ENCODE data around the gene ZFAND2A.

Gene ZFAND2A

DNA sequence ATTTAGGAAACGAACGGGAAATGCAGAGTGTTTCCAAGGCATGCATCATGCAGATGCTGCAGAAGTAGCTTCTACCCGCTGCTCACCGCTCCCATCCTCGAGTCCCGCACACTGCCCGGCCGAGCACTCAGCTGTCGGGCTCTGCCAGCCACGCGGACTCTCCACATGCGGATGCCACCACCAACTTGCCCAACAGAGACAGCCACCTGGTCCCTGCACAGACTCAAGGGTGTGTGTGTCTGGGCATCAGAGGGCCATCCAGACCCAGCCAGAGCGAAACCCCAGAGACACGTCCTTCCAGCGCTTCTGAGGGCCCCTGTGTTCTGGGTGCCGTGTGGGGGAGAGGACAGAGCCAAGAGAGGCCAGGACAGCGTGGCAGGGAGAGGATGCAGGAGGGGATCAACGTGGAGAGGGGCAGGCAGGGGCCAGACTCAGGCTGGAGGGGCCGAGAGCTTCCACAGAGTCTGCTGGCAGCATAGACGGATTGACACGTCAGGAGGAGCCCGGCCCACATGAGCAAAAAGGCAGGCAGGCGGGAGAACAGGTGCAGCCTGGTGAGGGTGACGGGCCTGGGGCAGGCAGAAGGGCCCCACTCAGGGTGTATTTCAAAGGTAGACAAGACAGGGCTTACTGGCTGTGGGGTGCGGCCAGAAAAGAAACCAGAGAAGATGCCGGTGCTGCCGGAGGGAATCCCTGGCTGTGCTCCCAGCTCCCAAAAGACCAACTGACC lies 53.8 kb downstream of the ZFAND2A start:
- DNase-seq (ENCODE audit: low read depth): no peak

DNA sequence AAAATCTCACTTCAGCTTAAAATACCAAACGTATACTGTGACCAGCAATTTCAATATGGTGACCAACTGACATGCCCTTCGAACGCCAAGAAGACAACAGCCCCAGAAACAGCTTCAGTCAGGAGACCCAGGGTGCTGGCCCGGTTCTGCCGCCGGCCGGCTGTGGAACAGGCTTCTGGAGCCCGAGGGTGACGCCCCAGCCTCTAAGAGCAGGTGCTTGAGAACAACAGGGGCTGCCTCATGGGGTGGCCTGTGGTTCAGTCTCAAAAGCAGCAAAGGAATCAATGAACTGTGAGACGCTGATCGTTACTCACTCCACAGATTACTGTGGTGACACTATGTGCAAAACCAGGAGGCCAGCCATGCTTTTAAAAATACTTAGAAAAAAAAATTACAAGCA lies 54.8 kb downstream of the ZFAND2A start:
- DNase-seq (ENCODE audit: low read depth): no peak

DNA sequence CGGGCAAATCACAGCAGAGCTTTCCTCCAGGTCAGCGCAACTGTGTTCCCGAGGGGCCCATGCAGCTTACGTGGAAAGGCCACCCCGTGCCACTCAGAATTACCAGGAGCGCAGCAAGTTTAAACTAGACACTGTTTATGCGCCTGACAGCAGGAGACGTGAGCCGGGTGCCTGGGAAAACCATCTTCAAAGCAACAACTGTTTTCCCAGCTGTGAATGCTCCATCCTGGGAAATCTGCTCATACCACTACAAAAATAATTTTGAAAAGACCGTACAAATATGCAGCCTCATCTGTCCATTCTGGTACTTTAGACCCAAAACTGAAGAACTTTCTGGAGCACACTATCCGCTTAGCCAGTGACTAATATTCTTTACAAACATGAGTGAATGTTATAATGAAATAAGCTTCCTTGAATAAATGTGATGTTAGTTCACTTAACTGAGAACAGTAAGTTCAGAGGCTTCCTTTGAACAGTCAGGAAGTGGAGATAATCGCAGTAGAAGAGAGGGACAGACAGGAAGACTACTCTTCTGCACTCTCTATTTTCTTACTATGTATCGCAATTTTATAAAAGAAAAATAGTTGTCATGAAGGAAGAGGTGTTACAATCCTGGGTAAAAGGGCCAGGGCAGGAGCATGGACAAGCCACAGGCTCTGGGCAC lies 55.3 kb downstream of the ZFAND2A start:
- no peak for DNase-seq (ENCODE audit: low read depth)

DNA sequence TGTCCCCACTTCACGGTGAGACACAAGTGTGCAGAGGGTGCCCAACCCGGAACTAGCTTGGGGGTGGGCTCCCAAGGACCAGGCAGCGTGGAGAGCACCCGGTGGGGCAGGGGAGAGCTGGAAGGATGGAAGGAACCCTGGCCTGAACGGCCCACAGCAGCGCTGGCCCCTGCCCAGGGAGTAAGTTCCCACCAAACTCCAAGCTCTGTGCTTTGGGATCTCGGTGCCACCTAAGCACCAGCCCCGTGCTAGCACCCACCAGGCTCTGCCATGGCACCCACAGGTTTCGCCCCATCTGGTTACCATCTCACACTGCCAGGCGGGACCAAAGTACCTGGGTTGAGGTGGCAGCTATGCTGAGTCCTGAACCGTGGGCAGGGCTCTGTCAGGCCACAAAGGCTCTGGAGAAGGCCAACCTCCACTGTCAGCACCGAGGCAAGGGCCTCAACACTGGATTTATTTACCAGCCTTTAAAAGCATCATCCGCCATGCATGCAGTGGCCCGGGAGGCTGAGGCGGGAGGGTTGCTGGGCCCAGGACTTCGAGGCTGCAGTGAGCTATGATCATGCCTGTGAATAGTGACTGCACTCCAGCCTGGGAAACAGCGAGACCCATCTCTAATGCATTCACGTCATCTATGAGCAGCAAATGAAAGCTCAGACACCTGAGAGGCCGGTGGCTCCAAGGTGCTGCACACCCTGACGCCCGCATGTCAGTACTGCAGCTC lies 56.0 kb downstream of the ZFAND2A start:
- no peak for DNase-seq (ENCODE audit: low read depth)

DNA sequence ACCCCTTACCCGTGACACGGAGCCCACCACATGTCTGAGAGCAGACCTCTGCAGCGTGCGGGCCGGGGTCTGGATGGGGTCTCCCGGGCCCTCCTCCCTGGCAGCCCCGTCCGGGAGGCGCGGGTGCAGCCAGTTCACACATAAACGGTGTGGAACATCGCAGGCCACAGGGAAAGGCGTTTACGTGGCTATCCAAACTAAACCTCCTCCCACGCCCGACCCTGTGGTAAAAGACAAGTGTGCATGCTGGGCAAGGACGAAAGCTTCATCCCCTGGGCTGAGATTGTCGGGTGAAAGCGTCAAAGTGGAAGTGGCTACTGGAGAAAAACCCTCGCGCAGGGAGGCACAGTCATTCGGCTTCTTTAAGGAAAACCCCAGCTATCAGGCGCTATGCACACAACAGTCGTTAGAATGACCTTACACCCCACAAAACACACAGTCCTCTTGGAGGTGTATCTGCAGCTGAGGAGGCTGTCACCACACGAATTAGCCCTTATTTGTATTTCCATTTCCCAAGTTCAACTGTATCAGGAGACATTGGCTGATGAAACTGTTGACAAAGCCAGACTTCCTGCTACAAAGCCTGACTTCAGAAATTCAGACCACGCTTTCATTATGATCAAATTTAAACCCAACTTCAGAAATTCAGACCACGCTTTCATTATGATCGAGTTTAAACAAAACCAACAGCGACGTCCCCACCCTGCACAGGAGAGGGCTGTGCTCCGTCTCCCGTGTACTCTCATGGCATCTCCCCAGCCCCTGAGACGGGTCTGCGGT lies 56.8 kb downstream of the ZFAND2A start:
- no peak for DNase-seq (ENCODE audit: low read depth)

Data from non-pigmented ciliary epithelial cell (primary cell).